ENCODE measurements around the gene CPNE9. TPM values are rescaled to one million over a fixed set of nuclear protein-coding genes. Genes with fewer than 3 reads are reported as not detected.

Gene CPNE9
- total RNA-seq, 2 experiments from 2014 or later = 0.25 TPM; not detected in 1

- H3K27me3 Mint-ChIP-seq = no peaks in the 10 kb centered on the region
- no peak overlapping the region for H3K27ac Mint-ChIP-seq
- H3K4me1 Mint-ChIP-seq = no peaks in the 10 kb centered on the region
- no peak overlapping the region for H3K4me3 Mint-ChIP-seq
- no peak for DNase-seq
- peaks cover 36% of the 10 kb centered on the region for H3K36me3 Mint-ChIP-seq (ENCODE audit: low read depth)
- CTCF ChIA-PET = interaction anchor here (1.3 to 1.4 kb wide), 2 partner anchors 11 to 14 kb away, joined by 4 to 5 read pairs; no protein-coding TSS in a partner anchor
- no peaks in the 10 kb centered on the region for H3K9me3 Mint-ChIP-seq
- POLR2A ChIA-PET = no interaction called here
Observed at GRCh38 chr3:9679476-9680080, 24.1 kb upstream of the CPNE9 start.

GRCh38 chr3:9681011-9681722, 22.5 kb upstream of the CPNE9 start:
- ChIA-PET CTCF (interaction anchor here (1.3 to 1.4 kb wide), 2 partner anchors 9 to 13 kb away, joined by 4 to 5 read pairs; no protein-coding TSS in a partner anchor), POLR2A (no interaction called here)
- H3K4me3 Mint-ChIP-seq = no peak overlapping the region
- H3K36me3 Mint-ChIP-seq (ENCODE audit: low read depth) = peaks cover 35% of the 10 kb centered on the region
- no peaks in the 10 kb centered on the region for H3K27me3 Mint-ChIP-seq
- no peaks in the 10 kb centered on the region for H3K4me1 Mint-ChIP-seq
- no peak for DNase-seq
- H3K9me3 Mint-ChIP-seq = no peaks in the 10 kb centered on the region
- H3K27ac Mint-ChIP-seq = no peak overlapping the region

GRCh38 chr3:9681723-9682081, 21.9 kb upstream of the CPNE9 start:
- H3K36me3 Mint-ChIP-seq (ENCODE audit: low read depth) = peaks cover 30% of the 10 kb centered on the region
- no peaks in the 10 kb centered on the region for H3K9me3 Mint-ChIP-seq
- H3K27me3 Mint-ChIP-seq = no peaks in the 10 kb centered on the region
- no peak overlapping the region for H3K27ac Mint-ChIP-seq
- no peak for DNase-seq
- H3K4me3 Mint-ChIP-seq = no peak overlapping the region
- H3K4me1 Mint-ChIP-seq = no peaks in the 10 kb centered on the region
- POLR2A ChIA-PET = no interaction called here
- CTCF ChIA-PET = no interaction called here

GRCh38 chr3:9682096-9682495, 21.5 kb upstream of the CPNE9 start:
- ChIA-PET CTCF (no interaction called here), POLR2A (no interaction called here)
- H3K27me3 Mint-ChIP-seq = no peaks in the 10 kb centered on the region
- no peaks in the 10 kb centered on the region for H3K9me3 Mint-ChIP-seq
- no peaks in the 10 kb centered on the region for H3K4me1 Mint-ChIP-seq
- H3K4me3 Mint-ChIP-seq = no peak overlapping the region
- no peak for DNase-seq
- peaks cover 27% of the 10 kb centered on the region for H3K36me3 Mint-ChIP-seq (ENCODE audit: low read depth)
- no peak overlapping the region for H3K27ac Mint-ChIP-seq

- no peak for DNase-seq
- Mint-ChIP-seq H3K27ac (no peak overlapping the region), H3K4me1 (no peaks in the 10 kb centered on the region), H3K27me3 (no peaks in the 10 kb centered on the region), H3K9me3 (no peaks in the 10 kb centered on the region), H3K36me3 (ENCODE audit: low read depth) (peaks cover 28% of the 10 kb centered on the region), H3K4me3 (no peak overlapping the region)
- ChIA-PET POLR2A (no interaction called here), CTCF (no interaction called here)
Observed at GRCh38 chr3:9683426-9683825, 20.2 kb upstream of the CPNE9 start.

GRCh38 chr3:9685216-9686049, 18.2 kb upstream of the CPNE9 start:
- CTCF ChIA-PET = interaction anchor here (0.7 to 1.4 kb wide), 4 partner anchors 9 to 15 kb away, joined by 3 to 4 read pairs (median 3); no protein-coding TSS in a partner anchor
- Mint-ChIP-seq H3K4me3 (no peak overlapping the region), H3K27ac (no peak overlapping the region), H3K4me1 (no peaks in the 10 kb centered on the region), H3K27me3 (no peaks in the 10 kb centered on the region), H3K36me3 (ENCODE audit: low read depth) (peaks cover 29% of the 10 kb centered on the region), H3K9me3 (no peaks in the 10 kb centered on the region)
- POLR2A ChIA-PET = no interaction called here
- DNase-seq = no peak

- POLR2A ChIA-PET = no interaction called here
- no peak for DNase-seq
- CTCF ChIA-PET = interaction anchor here (0.7 to 1.1 kb wide), 2 partner anchors 9 to 14 kb away, joined by 3 read pairs; no protein-coding TSS in a partner anchor
- Mint-ChIP-seq H3K4me3 (no peak overlapping the region), H3K9me3 (no peaks in the 10 kb centered on the region), H3K27ac (no peak overlapping the region), H3K27me3 (no peaks in the 10 kb centered on the region), H3K4me1 (no peaks in the 10 kb centered on the region), H3K36me3 (ENCODE audit: low read depth) (peaks cover 29% of the 10 kb centered on the region)
Observed at GRCh38 chr3:9686050-9686550, 17.5 kb upstream of the CPNE9 start.

- ChIA-PET CTCF (no interaction called here), POLR2A (no interaction called here)
- H3K27ac Mint-ChIP-seq = no peak overlapping the region
- no peaks in the 10 kb centered on the region for H3K9me3 Mint-ChIP-seq
- no peak for DNase-seq
- no peak overlapping the region for H3K4me3 Mint-ChIP-seq
- H3K4me1 Mint-ChIP-seq = no peaks in the 10 kb centered on the region
- no peaks in the 10 kb centered on the region for H3K27me3 Mint-ChIP-seq
- H3K36me3 Mint-ChIP-seq (ENCODE audit: low read depth) = peaks cover 31% of the 10 kb centered on the region
Observed at GRCh38 chr3:9686703-9687102, 16.9 kb upstream of the CPNE9 start.

GRCh38 chr3:9687514-9687913, 16.1 kb upstream of the CPNE9 start:
- CTCF ChIA-PET = no interaction called here

GRCh38 chr3:9688961-9689360, 14.7 kb upstream of the CPNE9 start:
- H3K4me1 Mint-ChIP-seq = no peaks in the 10 kb centered on the region
- H3K4me3 Mint-ChIP-seq = no peak overlapping the region
- H3K9me3 Mint-ChIP-seq = no peaks in the 10 kb centered on the region
- no peak for DNase-seq
- ChIA-PET CTCF (interaction anchor here (0.7 kb wide), 1 partner anchor 346 kb away, joined by 3 read pairs; no protein-coding TSS in a partner anchor), POLR2A (interaction anchor here (0.6 kb wide), 1 partner anchor 8 kb away, joined by 4 read pairs; no protein-coding TSS in a partner anchor)
- peaks cover 31% of the 10 kb centered on the region for H3K36me3 Mint-ChIP-seq (ENCODE audit: low read depth)
- no peak overlapping the region for H3K27ac Mint-ChIP-seq
- no peaks in the 10 kb centered on the region for H3K27me3 Mint-ChIP-seq

More at GRCh38 chr3:9687514-9687913, 16.1 kb upstream of the CPNE9 start:
- no peaks in the 10 kb centered on the region for H3K9me3 Mint-ChIP-seq
- no peaks in the 10 kb centered on the region for H3K4me1 Mint-ChIP-seq
- no peak for DNase-seq
- H3K4me3 Mint-ChIP-seq = no peak overlapping the region
- no peak overlapping the region for H3K27ac Mint-ChIP-seq
- no peaks in the 10 kb centered on the region for H3K27me3 Mint-ChIP-seq
- H3K36me3 Mint-ChIP-seq (ENCODE audit: low read depth) = peaks cover 31% of the 10 kb centered on the region
- POLR2A ChIA-PET = no interaction called here

- no peaks in the 10 kb centered on the region for H3K9me3 Mint-ChIP-seq
- ChIA-PET POLR2A (no interaction called here), CTCF (interaction anchor here (1.4 kb wide), 1 partner anchor 9 kb away, joined by 5 read pairs; no protein-coding TSS in a partner anchor)
- H3K4me3 Mint-ChIP-seq = no peak overlapping the region
- H3K27ac Mint-ChIP-seq = no peak overlapping the region
- H3K36me3 Mint-ChIP-seq (ENCODE audit: low read depth) = peaks cover 35% of the 10 kb centered on the region
- H3K4me1 Mint-ChIP-seq = no peaks in the 10 kb centered on the region
- H3K27me3 Mint-ChIP-seq = no peaks in the 10 kb centered on the region
- DNase-seq = no peak
Observed at GRCh38 chr3:9689757-9690156, 13.9 kb upstream of the CPNE9 start.

GRCh38 chr3:9690451-9691450, 12.9 kb upstream of the CPNE9 start:
- CTCF ChIA-PET = interaction anchor here (1.4 to 2.4 kb wide), 2 partner anchors 10 to 11 kb away, joined by 5 to 8 read pairs; no protein-coding TSS in a partner anchor
- Mint-ChIP-seq H3K4me1 (no peaks in the 10 kb centered on the region), H3K4me3 (no peak overlapping the region), H3K27me3 (no peaks in the 10 kb centered on the region), H3K27ac (no peak overlapping the region), H3K9me3 (no peaks in the 10 kb centered on the region), H3K36me3 (ENCODE audit: low read depth) (peaks cover 36% of the 10 kb centered on the region)
- POLR2A ChIA-PET = no interaction called here
- DNase-seq = no peak
